HG03354 (cell line): ENCODE results near the gene EPHB4.
"Not testable (repeated sequence)": the region's sequence is repeated elsewhere in the genome, so short reads cannot be mapped to it uniquely, and the experiment has no call there.

ENCODE experiments used
- ATAC-seq: cut with Tn5 transposase; IDR thresholded peaks from one replicate; pipeline ENCODE4 v1.9.1; 2021; ENCODE audit warnings: mild to moderate bottlenecking; ENCODE audit not compliant: unreplicated experiment, poor library complexity, severe bottlenecking

Gene EPHB4

GRCh38 chr7:100793806-100794660 lies 33.3 kb downstream of the EPHB4 start:
- no peak for ATAC-seq

GRCh38 chr7:100791881-100792666 lies 35.2 kb downstream of the EPHB4 start:
- ATAC-seq = no peak

GRCh38 chr7:100789055-100789454 lies 38.3 kb downstream of the EPHB4 start:
- no peak for ATAC-seq

GRCh38 chr7:100786323-100786722 lies 41.0 kb downstream of the EPHB4 start:
- no peak for ATAC-seq

- ATAC-seq = no peak
Measured at GRCh38 chr7:100785878-100786277, 41.4 kb downstream of the EPHB4 start.

- no peak for ATAC-seq
Measured at GRCh38 chr7:100783804-100784203, 43.5 kb downstream of the EPHB4 start.

GRCh38 chr7:100781255-100781654 lies 46.1 kb downstream of the EPHB4 start:
- ATAC-seq = no peak

DNA sequence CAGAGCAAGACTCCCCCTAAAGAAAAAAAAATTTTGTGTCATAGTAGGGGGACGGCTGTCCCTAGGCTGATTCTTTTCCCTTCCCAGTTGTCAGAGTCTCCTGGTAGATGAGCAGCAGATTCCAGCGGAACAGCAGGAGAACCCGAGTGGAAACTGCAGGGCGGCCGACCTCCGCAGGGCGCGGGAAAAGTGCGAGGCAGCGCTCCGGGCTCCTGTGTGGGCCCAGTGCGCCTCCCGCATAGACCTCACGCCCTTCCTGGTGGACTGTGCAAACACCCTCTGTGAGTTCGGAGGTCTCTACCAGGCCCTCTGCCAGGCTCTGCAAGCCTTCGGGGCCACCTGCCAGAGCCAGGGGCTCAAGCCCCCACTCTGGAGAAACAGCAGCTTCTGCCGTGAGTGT lies 48.0 kb downstream of the EPHB4 start:
- ATAC-seq = no peak

DNA sequence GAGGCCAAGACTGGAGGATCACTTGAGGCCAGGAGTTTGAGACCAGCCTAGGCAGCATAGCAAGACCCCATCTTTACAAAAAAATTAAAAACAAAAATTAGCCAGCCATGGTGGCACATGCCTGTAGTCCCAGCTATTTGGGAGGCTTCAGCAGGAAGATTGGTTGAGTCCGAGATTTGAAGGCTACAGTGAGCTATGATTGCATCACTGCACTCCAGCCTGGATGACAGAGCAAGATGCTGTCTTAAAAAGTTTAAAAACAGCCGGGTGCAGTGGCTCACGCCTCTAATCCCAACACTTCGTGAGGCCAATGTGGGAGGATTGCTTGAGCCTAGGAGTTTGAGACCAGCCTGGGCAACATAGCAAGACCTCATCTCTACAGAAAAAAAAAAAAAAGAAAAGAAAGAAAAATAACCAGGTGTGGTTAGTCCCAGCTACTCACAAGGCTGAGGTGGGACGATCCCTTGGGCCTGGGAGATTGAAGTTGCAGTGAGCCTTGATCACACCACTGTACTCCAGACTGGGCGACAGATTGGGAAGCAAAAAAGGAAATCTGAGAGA lies 49.2 kb downstream of the EPHB4 start:
- ATAC-seq = no peak

DNA sequence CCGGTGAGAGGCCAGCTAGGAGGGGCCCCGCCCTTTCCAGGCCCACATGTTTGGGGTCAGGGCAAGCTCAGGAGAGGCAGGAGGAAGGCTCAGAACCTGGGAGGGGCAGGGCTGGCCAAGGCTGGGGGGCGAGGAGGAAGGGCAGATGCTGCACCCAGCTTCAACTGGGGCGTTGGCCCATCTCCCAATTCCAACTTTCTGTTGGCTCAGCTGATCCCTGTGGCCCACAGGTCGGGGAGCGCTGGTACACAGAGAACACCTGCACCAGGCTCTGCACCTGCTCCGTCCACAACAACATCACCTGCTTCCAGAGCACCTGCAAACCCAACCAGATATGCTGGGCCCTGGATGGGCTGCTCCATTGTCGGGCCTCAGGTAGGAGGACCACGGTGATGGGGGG lies 53.8 kb downstream of the EPHB4 start:
- no peak for ATAC-seq

- no peak for ATAC-seq
Measured at GRCh38 chr7:100768784-100769183, 58.5 kb downstream of the EPHB4 start.

DNA sequence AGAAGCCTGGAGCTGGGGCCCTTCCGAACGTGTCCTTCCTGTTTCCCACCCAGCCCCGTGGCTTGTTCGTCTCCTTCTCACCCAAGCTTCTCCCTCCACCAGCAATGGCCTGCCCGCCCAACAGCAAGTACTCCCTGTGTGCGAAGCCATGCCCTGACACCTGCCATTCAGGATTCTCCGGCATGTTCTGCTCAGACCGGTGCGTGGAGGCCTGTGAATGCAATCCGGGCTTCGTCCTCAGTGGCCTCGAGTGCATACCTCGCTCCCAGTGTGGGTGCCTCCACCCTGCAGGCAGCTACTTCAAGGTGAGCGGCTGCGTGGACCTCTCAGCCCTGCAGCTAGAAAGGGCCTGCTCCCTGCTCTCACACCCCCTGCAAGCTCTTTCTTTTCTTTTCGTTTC lies 62.1 kb downstream of the EPHB4 start:
- ATAC-seq = no peak

GRCh38 chr7:100764841-100765240 lies 62.5 kb downstream of the EPHB4 start:
- no peak for ATAC-seq

- ATAC-seq = no peak
Measured at GRCh38 chr7:100763556-100764140, 63.7 kb downstream of the EPHB4 start.

DNA sequence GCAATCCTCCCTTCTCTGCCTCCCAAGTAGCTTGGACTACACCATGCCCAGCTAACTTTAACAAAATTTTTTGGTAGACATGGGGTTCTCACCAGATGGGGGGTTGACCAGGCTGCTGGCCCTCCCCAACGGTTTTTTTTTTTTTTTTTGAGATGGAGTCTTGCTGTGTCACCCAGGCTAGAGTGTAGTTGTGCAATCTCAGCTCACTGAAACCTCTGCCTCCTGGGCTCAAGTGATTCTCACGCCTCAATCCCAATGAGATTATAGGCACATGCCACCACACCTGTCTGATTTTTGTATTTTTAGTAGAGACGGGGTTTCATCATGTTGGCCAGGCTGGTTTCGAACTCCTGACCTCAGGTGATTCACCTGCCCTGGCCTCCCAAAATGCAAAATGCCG lies 64.5 kb downstream of the EPHB4 start:
- not testable (repeated sequence) for ATAC-seq

- no peak for ATAC-seq
Measured at GRCh38 chr7:100759357-100760171, 67.8 kb downstream of the EPHB4 start.

GRCh38 chr7:100753750-100754149 lies 73.6 kb downstream of the EPHB4 start:
- ATAC-seq = no peak

GRCh38 chr7:100752994-100753393 lies 74.3 kb downstream of the EPHB4 start:
- ATAC-seq = no peak
